Measurements from ENCODE around the gene IMMT.

The IMMT gene

GRCh38 chr2:86224645-86225355 lies 29.5 kb upstream of the IMMT start:
- no peak for TF ChIP-seq EZH2 (IDR thresholded peaks at IDR 0.05; ENCODE audit: borderline replicate concordance, low read depth, low read length, severe bottlenecking)
- no peak for TF ChIP-seq CTCF (IDR thresholded peaks at IDR 0.05; ENCODE audit: borderline replicate concordance, extremely low read depth, low read length, poor library complexity, severe bottlenecking)
- no peaks in the 10 kb centered on the region for H3K36me3 ChIP-seq (ENCODE audit: insufficient read depth, low read length)
- no peaks in the 10 kb centered on the region for H4K20me1 ChIP-seq (ENCODE audit: insufficient read depth, low read length)
- H3K4me2 ChIP-seq (ENCODE audit: insufficient read depth, low read length) = no peak overlapping the region
- no peaks in the 10 kb centered on the region for H3K4me1 ChIP-seq (ENCODE audit: insufficient read depth, low read length)
- no peaks in the 10 kb centered on the region for H3K79me2 ChIP-seq (ENCODE audit: insufficient read depth, low read length)
- H2AFZ ChIP-seq (ENCODE audit: low read depth, low read length) = no peak overlapping the region
- H3K27me3 ChIP-seq (ENCODE audit: insufficient read depth, low read length, poor library complexity) = no peaks in the 10 kb centered on the region
- no peak for ATAC-seq (ENCODE audit: insufficient read depth, low read depth)
- H3K9me3 ChIP-seq (ENCODE audit: insufficient read depth, low read length, severe bottlenecking) = no peaks in the 10 kb centered on the region
- no peak for DNase-seq
- H3K4me3 ChIP-seq (ENCODE audit: low read depth in 1 of 2, low read length in 2 of 2) = no peak overlapping the region
- no peak overlapping the region for H3K27ac ChIP-seq (ENCODE audit: low read length)
- no peak overlapping the region for H3K9ac ChIP-seq (ENCODE audit: low read depth, low read length)

GRCh38 chr2:86223927-86224560 lies 28.8 kb upstream of the IMMT start:
- Histone ChIP-seq H3K36me3 (ENCODE audit: insufficient read depth, low read length) (no peaks in the 10 kb centered on the region), H3K79me2 (ENCODE audit: insufficient read depth, low read length) (no peaks in the 10 kb centered on the region), H4K20me1 (ENCODE audit: insufficient read depth, low read length) (no peaks in the 10 kb centered on the region), H2AFZ (ENCODE audit: low read depth, low read length) (no peak overlapping the region), H3K27ac (ENCODE audit: low read length) (no peak overlapping the region), H3K9me3 (ENCODE audit: insufficient read depth, low read length, severe bottlenecking) (no peaks in the 10 kb centered on the region), H3K9ac (ENCODE audit: low read depth, low read length) (no peak overlapping the region), H3K4me2 (ENCODE audit: insufficient read depth, low read length) (no peak overlapping the region), H3K4me3 (ENCODE audit: low read depth in 1 of 2, low read length in 2 of 2) (no peak overlapping the region), H3K27me3 (ENCODE audit: insufficient read depth, low read length, poor library complexity) (no peaks in the 10 kb centered on the region), H3K4me1 (ENCODE audit: insufficient read depth, low read length) (no peaks in the 10 kb centered on the region)
- DNase-seq = no peak
- no peak for TF ChIP-seq CTCF (IDR thresholded peaks at IDR 0.05; ENCODE audit: borderline replicate concordance, extremely low read depth, low read length, poor library complexity, severe bottlenecking)
- no peak for TF ChIP-seq EZH2 (IDR thresholded peaks at IDR 0.05; ENCODE audit: borderline replicate concordance, low read depth, low read length, severe bottlenecking)
- no peak for ATAC-seq (ENCODE audit: insufficient read depth, low read depth)

- H3K79me2 ChIP-seq (ENCODE audit: insufficient read depth, low read length) = no peaks in the 10 kb centered on the region
- H3K4me1 ChIP-seq (ENCODE audit: insufficient read depth, low read length) = no peaks in the 10 kb centered on the region
- H3K27ac ChIP-seq (ENCODE audit: low read length) = no peak overlapping the region
- H3K9ac ChIP-seq (ENCODE audit: low read depth, low read length) = no peak overlapping the region
- H3K4me2 ChIP-seq (ENCODE audit: insufficient read depth, low read length) = no peak overlapping the region
- no peaks in the 10 kb centered on the region for H3K36me3 ChIP-seq (ENCODE audit: insufficient read depth, low read length)
- no peak for TF ChIP-seq EZH2 (IDR thresholded peaks at IDR 0.05; ENCODE audit: borderline replicate concordance, low read depth, low read length, severe bottlenecking)
- TF ChIP-seq CTCF (IDR thresholded peaks at IDR 0.05; ENCODE audit: borderline replicate concordance, extremely low read depth, low read length, poor library complexity, severe bottlenecking) = no peak
- no peaks in the 10 kb centered on the region for H3K27me3 ChIP-seq (ENCODE audit: insufficient read depth, low read length, poor library complexity)
- no peaks in the 10 kb centered on the region for H3K9me3 ChIP-seq (ENCODE audit: insufficient read depth, low read length, severe bottlenecking)
- H3K4me3 ChIP-seq (ENCODE audit: low read depth in 1 of 2, low read length in 2 of 2) = no peak overlapping the region
- ATAC-seq (ENCODE audit: insufficient read depth, low read depth) = no peak
- DNase-seq = no peak
- H2AFZ ChIP-seq (ENCODE audit: low read depth, low read length) = no peak overlapping the region
- no peaks in the 10 kb centered on the region for H4K20me1 ChIP-seq (ENCODE audit: insufficient read depth, low read length)
Measured at GRCh38 chr2:86223140-86223926, 28.1 kb upstream of the IMMT start.

All from DND-41 (cell line).